Measurements from ENCODE around the gene SMARCC1.

SMARCC1 gene

DNA sequence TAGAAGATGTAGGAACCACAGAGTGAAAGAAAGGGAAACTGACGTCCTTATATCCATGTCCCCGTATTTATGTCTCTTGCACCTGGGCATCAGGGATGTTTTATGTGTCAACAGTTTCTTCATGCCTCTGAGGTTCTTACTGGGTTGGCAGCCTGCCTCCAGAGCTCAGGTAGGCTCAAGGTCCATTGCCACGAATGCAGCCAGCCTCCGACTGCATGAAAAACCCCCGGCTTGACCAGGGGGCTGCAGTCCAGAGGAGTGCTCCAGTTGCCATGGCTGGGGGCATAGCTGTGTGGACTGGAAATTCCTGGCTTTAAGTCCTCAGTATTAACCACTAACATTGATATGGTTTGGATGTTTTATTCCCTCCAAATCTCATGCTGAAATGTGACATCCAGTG, 200.3 kb downstream of the SMARCC1 start:
- DNase-seq: no peak

- DNase-seq: no peak
Measured at GRCh38 chr3:47580481-47580880, 201.2 kb downstream of the SMARCC1 start.

DNA sequence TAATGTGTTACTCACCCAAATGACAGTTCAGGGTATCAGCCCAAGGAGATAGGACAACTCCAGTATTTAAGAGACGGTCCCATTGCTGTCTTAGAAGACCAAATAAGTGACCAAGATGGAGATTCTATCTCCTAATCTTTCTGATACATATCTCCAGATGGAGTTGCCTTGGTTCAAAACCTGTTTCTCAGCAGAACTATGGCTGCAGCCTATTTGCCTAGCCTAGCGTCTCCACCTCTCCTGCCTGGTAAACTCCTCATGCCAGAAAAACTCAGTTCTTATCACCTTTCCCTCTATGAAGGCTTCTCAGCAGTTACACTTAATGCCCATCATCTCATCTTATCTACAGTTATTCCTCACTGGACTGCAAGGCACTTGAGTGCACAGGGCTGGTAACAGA, 201.8 kb downstream of the SMARCC1 start:
- DNase-seq: no peak

DNA sequence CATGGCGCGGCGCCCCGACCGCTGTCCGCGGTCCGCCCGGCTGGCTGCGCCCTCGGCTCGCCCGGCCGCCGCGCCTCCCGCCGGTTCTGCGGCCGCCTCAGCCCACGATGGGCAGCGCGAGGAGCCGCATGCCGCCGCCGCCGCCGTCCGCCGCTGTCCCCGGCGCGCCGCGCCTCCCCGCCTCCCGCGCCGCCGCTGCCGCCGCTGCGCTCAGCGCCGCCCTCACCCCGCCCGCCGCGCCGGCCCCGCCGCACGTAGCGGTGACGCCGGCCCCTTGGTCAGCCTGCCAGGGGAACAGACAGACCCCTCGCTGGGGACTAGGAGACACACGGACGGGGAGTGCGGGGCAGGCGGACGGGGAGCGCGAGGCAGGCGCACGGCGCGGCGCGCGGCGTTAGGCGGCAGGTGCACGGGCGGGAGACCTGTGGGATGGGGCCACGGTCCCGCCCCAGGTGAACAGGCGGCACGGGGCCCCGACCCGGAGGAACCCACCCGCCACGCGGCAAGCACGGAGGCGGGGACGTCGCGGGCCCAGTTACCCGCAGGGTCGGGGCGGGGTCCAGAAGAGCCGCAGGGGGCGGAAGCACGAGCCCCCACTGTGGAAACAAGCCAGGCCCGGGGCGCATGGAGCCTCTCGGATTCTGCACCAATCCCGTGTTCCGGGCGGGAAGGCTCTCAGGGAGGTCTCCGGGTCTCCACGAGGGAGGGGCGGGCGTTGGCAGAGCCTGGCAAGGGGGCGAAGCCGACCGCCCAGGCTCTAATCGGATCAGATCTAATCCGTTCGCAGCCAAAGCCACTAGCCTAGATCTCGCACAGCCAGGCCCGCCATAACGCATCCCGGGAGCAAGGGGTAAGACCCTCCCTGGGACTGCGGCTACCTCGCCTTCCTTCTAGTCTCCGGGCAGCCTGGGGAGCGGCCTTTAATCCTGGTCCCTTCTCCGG, 202.7 kb downstream of the SMARCC1 start, which contains the start of gene CSPG5:
Gene CSPG5 (minus strand): TSS at position 175 of the 942 bp plus-strand sequence. CDS start 172 bp downstream, at position 3.
- DNase-seq: no peak

- DNase-seq: no peak
Measured at GRCh38 chr3:47578119-47578632, 203.5 kb downstream of the SMARCC1 start.

- no peak for DNase-seq
Measured at GRCh38 chr3:47577583-47578118, 204.0 kb downstream of the SMARCC1 start.

GRCh38 chr3:47573190-47574172, 208.2 kb downstream of the SMARCC1 start:
- no peak for DNase-seq

DNA sequence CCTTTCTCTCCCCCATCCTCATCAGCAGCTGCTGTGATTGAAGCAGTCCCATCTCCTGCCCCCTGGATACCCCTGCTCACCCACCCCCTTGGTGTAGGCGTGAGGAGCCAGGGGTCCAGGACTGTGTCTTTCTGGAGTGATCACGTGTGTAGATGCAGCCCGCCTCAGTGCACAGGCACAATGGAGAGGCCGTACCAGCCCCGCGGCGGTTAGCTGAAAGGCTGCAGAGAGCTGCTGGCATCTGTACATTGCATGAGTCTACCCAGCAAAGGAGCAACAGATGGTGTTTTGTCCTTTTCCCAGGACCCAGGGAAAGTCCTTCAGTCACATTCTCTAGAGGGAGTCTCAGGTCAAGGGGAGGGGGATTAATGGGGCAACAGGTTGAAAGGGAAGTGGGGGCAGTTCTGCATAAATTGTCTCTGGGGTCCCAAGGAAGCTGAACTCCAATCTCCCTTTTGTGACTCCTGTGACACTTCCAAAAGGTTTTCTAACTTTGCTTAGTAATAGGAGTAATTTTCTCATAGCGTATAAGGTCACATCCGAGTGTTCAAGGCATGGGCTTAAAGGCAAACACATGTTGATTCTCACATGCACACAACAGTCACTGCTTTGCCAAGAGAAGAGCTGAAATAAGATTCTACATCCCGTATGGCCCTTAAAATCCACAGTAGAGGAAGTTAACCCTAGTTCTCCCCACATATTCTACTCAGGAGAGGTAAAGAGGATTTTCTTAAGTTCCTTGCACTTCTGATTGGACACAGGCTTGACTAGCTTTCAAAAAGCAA, 210.1 kb downstream of the SMARCC1 start:
- DNase-seq: no peak

DNA sequence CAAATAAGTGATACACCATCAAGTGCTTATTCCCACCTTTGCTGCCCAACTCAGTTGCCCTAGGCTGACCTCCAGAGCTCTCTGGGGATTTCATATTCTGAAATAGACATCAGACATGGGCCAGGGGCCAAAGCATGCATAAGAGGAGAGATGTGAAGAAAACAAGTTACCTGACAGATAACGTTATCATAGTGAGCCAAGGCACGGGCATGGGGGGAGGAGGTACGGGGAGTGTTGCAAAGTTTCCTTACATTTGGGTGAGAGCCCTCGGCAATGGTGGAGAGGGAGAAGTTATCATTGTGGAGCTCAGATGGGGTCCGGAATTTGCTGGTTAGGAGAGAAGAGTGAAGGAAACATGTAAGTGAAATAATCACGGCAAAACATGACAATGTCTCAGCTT, 212.8 kb downstream of the SMARCC1 start:
- DNase-seq: no peak

GRCh38 chr3:47567149-47567548, 214.5 kb downstream of the SMARCC1 start:
- DNase-seq: no peak

- DNase-seq: no peak
Measured at GRCh38 chr3:47566667-47567066, 215.0 kb downstream of the SMARCC1 start.

- no peak for DNase-seq
Measured at GRCh38 chr3:47565734-47566550, 215.8 kb downstream of the SMARCC1 start.

DNA sequence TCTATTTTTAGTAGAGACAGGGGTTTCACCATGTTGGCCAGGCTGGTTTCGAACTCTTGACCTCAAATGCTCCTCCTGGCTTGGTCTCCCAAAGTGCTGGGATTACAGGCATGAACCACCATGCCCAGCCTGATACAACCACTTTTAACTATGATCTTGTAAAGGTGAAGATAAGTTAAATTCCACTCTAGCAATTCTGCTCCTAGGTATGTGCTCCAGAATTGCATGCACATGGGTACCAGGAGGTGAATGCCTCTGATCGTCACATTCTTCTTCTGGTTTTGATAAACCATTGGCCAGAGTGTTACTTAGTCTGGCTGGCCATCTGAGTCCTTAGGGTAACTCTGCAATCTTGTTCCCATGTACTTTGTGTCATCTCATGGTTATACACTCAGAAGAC, 225.3 kb downstream of the SMARCC1 start:
- no peak for DNase-seq

GRCh38 chr3:47554335-47554734, 227.4 kb downstream of the SMARCC1 start:
- DNase-seq: no peak

GRCh38 chr3:47553407-47553806, 228.3 kb downstream of the SMARCC1 start:
- DNase-seq: no peak

DNA sequence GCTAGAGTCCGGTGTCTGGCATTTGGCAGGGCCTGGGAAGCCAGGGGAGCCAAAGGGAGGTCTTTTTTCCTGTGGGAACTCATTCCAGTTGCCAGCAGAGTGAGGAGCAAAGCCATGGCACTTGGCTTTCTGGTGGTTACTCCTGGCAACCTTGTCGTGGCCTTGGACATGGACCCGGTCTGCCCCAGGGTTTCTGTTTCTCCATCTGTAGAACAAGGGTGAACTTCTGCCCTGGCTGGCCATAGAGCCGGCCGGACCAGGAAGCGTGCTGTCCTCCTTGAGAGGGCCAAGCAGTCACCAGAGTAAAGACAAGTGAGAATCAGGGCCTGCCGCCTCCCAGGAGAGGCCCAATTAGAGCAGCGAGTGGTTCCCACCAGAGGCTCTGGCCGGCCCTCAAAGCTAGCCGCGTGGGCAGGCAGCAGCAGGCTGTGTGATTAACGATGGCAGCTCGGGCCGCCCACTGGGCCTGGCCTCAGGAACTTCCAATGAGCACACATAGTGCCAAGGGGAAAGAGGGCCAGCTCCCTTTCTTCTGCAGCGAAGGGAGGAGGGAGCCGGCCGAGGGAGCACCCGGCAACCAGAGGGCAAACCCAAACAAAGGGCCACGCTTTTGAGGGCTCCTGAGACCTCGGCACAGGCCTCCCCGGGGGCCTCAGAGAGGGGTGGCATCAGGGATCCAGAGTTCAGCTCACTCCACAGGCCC, 239.1 kb downstream of the SMARCC1 start:
- DNase-seq: no peak

GRCh38 chr3:47541583-47542108, 240.0 kb downstream of the SMARCC1 start:
- no peak for DNase-seq

DNA sequence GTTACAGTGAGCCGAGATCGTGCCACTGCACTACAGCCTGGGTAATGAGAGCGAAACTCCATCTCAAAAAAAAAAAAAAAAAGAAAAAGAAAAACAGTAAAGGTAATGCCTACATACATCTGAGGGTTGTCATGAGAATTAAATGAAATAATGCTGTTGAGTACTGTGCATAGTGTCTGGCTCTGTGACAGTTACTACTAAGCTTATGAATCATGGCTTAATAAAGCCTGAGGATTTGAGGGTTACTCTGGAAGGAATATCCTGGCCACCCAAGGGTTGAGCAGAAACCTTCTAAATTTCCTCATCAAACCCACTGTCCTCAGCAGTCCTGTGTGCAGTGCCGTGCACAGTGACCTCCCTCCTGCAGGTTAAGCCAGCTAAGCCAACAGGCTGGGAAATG, 241.4 kb downstream of the SMARCC1 start:
- no peak for DNase-seq

- DNase-seq: no peak
Measured at GRCh38 chr3:47536967-47537366, 244.7 kb downstream of the SMARCC1 start.

GRCh38 chr3:47536221-47536891, 245.3 kb downstream of the SMARCC1 start:
- no peak for DNase-seq

Measured in DMS79 (cell line).